ENCODE measurements around the gene CYLD.

GRCh38 chr16:50745940-50746339 lies 4.1 kb downstream of the CYLD start:
- TF ChIP-seq CTCF (conservative IDR thresholded peaks at IDR 0.05; ENCODE audit: low read length) (no peak), EZH2phosphoT487 (IDR thresholded peaks at IDR 0.05; ENCODE audit: borderline replicate concordance, low read depth, low read length) (no peak)
